ENCODE measurements around the gene PDE1C. TPM values are rescaled to one million over a fixed set of nuclear protein-coding genes. Genes with fewer than 3 reads are reported as not detected.

The PDE1C gene
- total and polyA plus RNA-seq, 4 experiments from 2014 or later: not detected

- CTCF ChIA-PET (ENCODE audit: partially characterized antibody): no interaction called here
Measured at GRCh38 chr7:32074787-32075585, 4.8 kb upstream of the PDE1C start.

GRCh38 chr7:32073533-32073932, 3.3 kb upstream of the PDE1C start:
- H3K4me3 Mint-ChIP-seq: no peak overlapping the region
- no peak overlapping the region for H3K4me3 ChIP-seq (ENCODE audit: low read length in 2 of 2)
- peak overlapping the region in 1 of 7 donors; percentile 34 for H3K27ac Mint-ChIP-seq
- DNase-seq: no peak
- H3K27me3 ChIP-seq (ENCODE audit: insufficient read depth, low read length): no peaks in the 10 kb centered on the region
- H3K27me3 Mint-ChIP-seq: peaks cover 6 to 8% of the 10 kb centered on the region in 2 donors
- H3K4me1 ChIP-seq (ENCODE audit: insufficient read depth, low read length): no peaks in the 10 kb centered on the region
- H3K4me1 Mint-ChIP-seq: peaks cover 0 to 1% (median 0%) of the 10 kb centered on the region in 4 donors
- intact Hi-C loops (cut with micrococcal nuclease): no loop called here
- no peaks in the 10 kb centered on the region for H3K36me3 Mint-ChIP-seq
- peaks cover 0 to 9% (median 6%) of the 10 kb centered on the region in 8 donors for H3K9me3 Mint-ChIP-seq
- no peaks in the 10 kb centered on the region for H3K9me3 ChIP-seq (ENCODE audit: control insufficient read depth in 1 of 2, low read length in 2 of 2)
- ChIA-PET POLR2A (ENCODE audit: partially characterized antibody) (no interaction called here), CTCF (ENCODE audit: partially characterized antibody) (no interaction called here)
- no peak overlapping the region for H3K27ac ChIP-seq (ENCODE audit: low read depth, low read length)
- H3K36me3 ChIP-seq (ENCODE audit: insufficient read depth, low read length): no peaks in the 10 kb centered on the region

More at GRCh38 chr7:32074787-32075585, 4.8 kb upstream of the PDE1C start:
- H3K27ac Mint-ChIP-seq: no peak overlapping the region
- DNase-seq: no peak
- no peaks in the 10 kb centered on the region for H3K36me3 ChIP-seq (ENCODE audit: insufficient read depth, low read length)
- intact Hi-C loops (cut with micrococcal nuclease): no loop called here
- H3K27me3 ChIP-seq (ENCODE audit: insufficient read depth, low read length): no peaks in the 10 kb centered on the region
- POLR2A ChIA-PET (ENCODE audit: partially characterized antibody): no interaction called here
- H3K27me3 Mint-ChIP-seq: peaks cover 3% of the 10 kb centered on the region in 2 donors
- H3K4me3 ChIP-seq (ENCODE audit: low read length in 2 of 2): no peak overlapping the region
- no peak overlapping the region for H3K4me3 Mint-ChIP-seq
- no peak overlapping the region for H3K27ac ChIP-seq (ENCODE audit: low read depth, low read length)
- H3K36me3 Mint-ChIP-seq: no peaks in the 10 kb centered on the region
- no peaks in the 10 kb centered on the region for H3K4me1 ChIP-seq (ENCODE audit: insufficient read depth, low read length)
- peaks cover 0 to under 1% (median 0%) of the 10 kb centered on the region in 4 donors for H3K4me1 Mint-ChIP-seq
- H3K9me3 Mint-ChIP-seq: peaks cover 0 to 13% (median 7%) of the 10 kb centered on the region in 8 donors
- H3K9me3 ChIP-seq (ENCODE audit: control insufficient read depth in 1 of 2, low read length in 2 of 2): no peaks in the 10 kb centered on the region

DNA sequence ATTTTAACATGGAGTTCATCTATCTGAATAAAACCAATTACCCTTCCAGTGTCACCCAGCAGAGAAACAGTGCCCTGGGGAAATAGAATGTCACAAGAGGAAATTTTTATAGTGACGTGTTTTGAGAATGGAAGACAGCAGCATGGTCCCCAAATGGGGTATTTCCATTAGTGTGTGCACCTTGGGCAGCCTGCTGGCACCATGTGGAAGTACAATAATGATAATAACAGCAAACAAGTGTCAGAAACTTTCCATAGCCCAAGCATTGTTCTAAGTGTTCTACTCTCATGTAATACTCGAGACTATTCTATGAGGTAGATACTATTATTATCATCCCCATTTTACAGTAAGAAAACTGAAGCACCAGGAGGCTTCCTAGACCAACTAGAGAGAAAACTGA, 2.2 kb upstream of the PDE1C start:
- Histone ChIP-seq H3K36me3 (ENCODE audit: insufficient read depth, low read length) (no peaks in the 10 kb centered on the region), H3K4me3 (ENCODE audit: low read length in 2 of 2) (no peak overlapping the region), H3K9me3 (ENCODE audit: control insufficient read depth in 1 of 2, low read length in 2 of 2) (no peaks in the 10 kb centered on the region), H3K4me1 (ENCODE audit: insufficient read depth, low read length) (no peaks in the 10 kb centered on the region), H3K27me3 (ENCODE audit: insufficient read depth, low read length) (no peaks in the 10 kb centered on the region), H3K27ac (ENCODE audit: low read depth, low read length) (no peak overlapping the region)
- no peaks in the 10 kb centered on the region for H3K36me3 Mint-ChIP-seq
- POLR2A ChIA-PET (ENCODE audit: partially characterized antibody): no interaction called here
- peaks cover 0 to 1% (median 0%) of the 10 kb centered on the region in 4 donors for H3K4me1 Mint-ChIP-seq
- H3K9me3 Mint-ChIP-seq: peaks cover 0 to 9% (median 3%) of the 10 kb centered on the region in 8 donors
- intact Hi-C loops (cut with micrococcal nuclease): no loop called here
- CTCF ChIA-PET (ENCODE audit: partially characterized antibody): no interaction called here
- DNase-seq: no peak
- no peak overlapping the region for H3K27ac Mint-ChIP-seq
- no peak overlapping the region for H3K4me3 Mint-ChIP-seq
- H3K27me3 Mint-ChIP-seq: peaks cover 8% of the 10 kb centered on the region in 2 donors

DNA sequence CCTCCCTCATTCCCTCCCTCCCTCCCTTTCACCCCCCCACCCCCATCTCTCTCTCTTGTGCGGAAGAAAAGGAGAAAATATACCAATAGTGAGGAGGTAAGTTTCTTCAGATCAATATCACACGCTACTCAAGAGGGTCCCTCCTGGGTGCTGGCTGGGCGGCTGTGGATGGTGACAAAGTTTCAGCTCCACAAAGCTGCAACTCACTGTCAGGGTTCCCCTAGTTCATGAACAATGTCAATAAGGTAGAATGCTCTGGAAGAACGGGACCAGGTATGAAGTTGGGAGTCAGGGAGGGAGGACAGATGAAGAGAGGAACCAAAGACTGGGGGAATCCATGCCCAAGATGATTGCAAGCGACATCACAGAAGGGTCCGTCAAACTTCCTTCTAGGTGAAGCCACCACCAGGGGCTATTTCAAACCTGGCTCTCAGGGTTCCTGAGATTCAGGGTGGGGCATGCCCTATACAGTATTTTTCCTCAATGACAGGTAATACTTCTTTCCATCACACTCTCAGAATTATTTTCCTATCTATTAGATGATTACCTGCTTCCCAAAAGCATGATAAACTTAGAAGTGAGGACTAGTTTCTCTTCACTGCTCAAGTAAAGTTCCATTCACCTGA, 1.4 kb upstream of the PDE1C start:
- no peak overlapping the region for H3K27ac ChIP-seq (ENCODE audit: low read depth, low read length)
- no peak overlapping the region for H3K4me3 ChIP-seq (ENCODE audit: low read length in 2 of 2)
- CTCF ChIA-PET (ENCODE audit: partially characterized antibody): no interaction called here
- no peak for DNase-seq
- Mint-ChIP-seq H3K36me3 (no peaks in the 10 kb centered on the region), H3K4me1 (peaks cover 0 to 1% (median 0%) of the 10 kb centered on the region in 4 donors), H3K9me3 (peaks cover 0 to 9% (median 2%) of the 10 kb centered on the region in 8 donors), H3K4me3 (no peak overlapping the region), H3K27ac (no peak overlapping the region), H3K27me3 (peaks cover 8% of the 10 kb centered on the region in 2 donors)
- H3K4me1 ChIP-seq (ENCODE audit: insufficient read depth, low read length): no peaks in the 10 kb centered on the region
- H3K36me3 ChIP-seq (ENCODE audit: insufficient read depth, low read length): no peaks in the 10 kb centered on the region
- intact Hi-C loops (cut with micrococcal nuclease): no loop called here
- POLR2A ChIA-PET (ENCODE audit: partially characterized antibody): no interaction called here
- H3K27me3 ChIP-seq (ENCODE audit: insufficient read depth, low read length): no peaks in the 10 kb centered on the region
- H3K9me3 ChIP-seq (ENCODE audit: control insufficient read depth in 1 of 2, low read length in 2 of 2): no peaks in the 10 kb centered on the region

- no peaks in the 10 kb centered on the region for H3K36me3 Mint-ChIP-seq
- POLR2A ChIA-PET (ENCODE audit: partially characterized antibody): no interaction called here
- Histone ChIP-seq H3K36me3 (ENCODE audit: insufficient read depth, low read length) (no peaks in the 10 kb centered on the region), H3K4me1 (ENCODE audit: insufficient read depth, low read length) (no peaks in the 10 kb centered on the region), H3K27ac (ENCODE audit: low read depth, low read length) (no peak overlapping the region), H3K27me3 (ENCODE audit: insufficient read depth, low read length) (no peaks in the 10 kb centered on the region), H3K9me3 (ENCODE audit: control insufficient read depth in 1 of 2, low read length in 2 of 2) (no peaks in the 10 kb centered on the region), H3K4me3 (ENCODE audit: low read length in 2 of 2) (no peak overlapping the region)
- intact Hi-C loops (cut with micrococcal nuclease): no loop called here
- DNase-seq: no peak
- no peak overlapping the region for H3K4me3 Mint-ChIP-seq
- H3K27me3 Mint-ChIP-seq: peaks cover 8% of the 10 kb centered on the region in 2 donors
- CTCF ChIA-PET (ENCODE audit: partially characterized antibody): no interaction called here
- no peak overlapping the region for H3K27ac Mint-ChIP-seq
- H3K4me1 Mint-ChIP-seq: peaks cover 0 to 1% (median 0%) of the 10 kb centered on the region in 4 donors
- peaks cover 0 to 8% (median 2%) of the 10 kb centered on the region in 8 donors for H3K9me3 Mint-ChIP-seq
Measured at GRCh38 chr7:32070051-32070405, 179 bp downstream of the PDE1C start.

GRCh38 chr7:32069116-32069650, 1.0 kb downstream of the PDE1C start:
- Mint-ChIP-seq H3K36me3 (no peaks in the 10 kb centered on the region), H3K9me3 (peaks cover 0 to 7% (median under 1%) of the 10 kb centered on the region in 8 donors), H3K4me1 (peaks cover 0 to 1% (median 0%) of the 10 kb centered on the region in 4 donors), H3K27ac (no peak overlapping the region), H3K27me3 (peaks cover 8% of the 10 kb centered on the region in 2 donors), H3K4me3 (no peak overlapping the region)
- Histone ChIP-seq H3K27me3 (ENCODE audit: insufficient read depth, low read length) (no peaks in the 10 kb centered on the region), H3K4me3 (ENCODE audit: low read length in 2 of 2) (no peak overlapping the region), H3K27ac (ENCODE audit: low read depth, low read length) (no peak overlapping the region), H3K9me3 (ENCODE audit: control insufficient read depth in 1 of 2, low read length in 2 of 2) (no peaks in the 10 kb centered on the region), H3K4me1 (ENCODE audit: insufficient read depth, low read length) (no peaks in the 10 kb centered on the region), H3K36me3 (ENCODE audit: insufficient read depth, low read length) (no peaks in the 10 kb centered on the region)
- ChIA-PET CTCF (ENCODE audit: partially characterized antibody) (no interaction called here), POLR2A (ENCODE audit: partially characterized antibody) (no interaction called here)
- intact Hi-C loops (cut with micrococcal nuclease): no loop called here
- no peak for DNase-seq

GRCh38 chr7:32068411-32069101, 1.7 kb downstream of the PDE1C start:
- ChIA-PET CTCF (ENCODE audit: partially characterized antibody) (no interaction called here), POLR2A (ENCODE audit: partially characterized antibody) (no interaction called here)
- H3K27ac Mint-ChIP-seq: no peak overlapping the region
- Histone ChIP-seq H3K9me3 (ENCODE audit: control insufficient read depth in 1 of 2, low read length in 2 of 2) (no peaks in the 10 kb centered on the region), H3K27ac (ENCODE audit: low read depth, low read length) (no peak overlapping the region), H3K4me1 (ENCODE audit: insufficient read depth, low read length) (no peaks in the 10 kb centered on the region), H3K36me3 (ENCODE audit: insufficient read depth, low read length) (no peaks in the 10 kb centered on the region), H3K4me3 (ENCODE audit: low read length in 2 of 2) (no peak overlapping the region), H3K27me3 (ENCODE audit: insufficient read depth, low read length) (no peaks in the 10 kb centered on the region)
- intact Hi-C loops (cut with micrococcal nuclease): no loop called here
- no peak overlapping the region for H3K4me3 Mint-ChIP-seq
- H3K36me3 Mint-ChIP-seq: no peaks in the 10 kb centered on the region
- peaks cover 0 to 1% (median 0%) of the 10 kb centered on the region in 4 donors for H3K4me1 Mint-ChIP-seq
- peaks cover 0 to 7% (median 0%) of the 10 kb centered on the region in 8 donors for H3K9me3 Mint-ChIP-seq
- H3K27me3 Mint-ChIP-seq: peaks cover 8% of the 10 kb centered on the region in 2 donors
- DNase-seq: no peak
